T follicular helper cell (primary cell): ENCODE results near the gene APBA2.

Source experiments
- DNase-seq: peaks from one replicate; pipeline ENCODE4 v3.0.0-alpha.2; 2020; ENCODE audit warnings: low read depth

APBA2 gene

DNA sequence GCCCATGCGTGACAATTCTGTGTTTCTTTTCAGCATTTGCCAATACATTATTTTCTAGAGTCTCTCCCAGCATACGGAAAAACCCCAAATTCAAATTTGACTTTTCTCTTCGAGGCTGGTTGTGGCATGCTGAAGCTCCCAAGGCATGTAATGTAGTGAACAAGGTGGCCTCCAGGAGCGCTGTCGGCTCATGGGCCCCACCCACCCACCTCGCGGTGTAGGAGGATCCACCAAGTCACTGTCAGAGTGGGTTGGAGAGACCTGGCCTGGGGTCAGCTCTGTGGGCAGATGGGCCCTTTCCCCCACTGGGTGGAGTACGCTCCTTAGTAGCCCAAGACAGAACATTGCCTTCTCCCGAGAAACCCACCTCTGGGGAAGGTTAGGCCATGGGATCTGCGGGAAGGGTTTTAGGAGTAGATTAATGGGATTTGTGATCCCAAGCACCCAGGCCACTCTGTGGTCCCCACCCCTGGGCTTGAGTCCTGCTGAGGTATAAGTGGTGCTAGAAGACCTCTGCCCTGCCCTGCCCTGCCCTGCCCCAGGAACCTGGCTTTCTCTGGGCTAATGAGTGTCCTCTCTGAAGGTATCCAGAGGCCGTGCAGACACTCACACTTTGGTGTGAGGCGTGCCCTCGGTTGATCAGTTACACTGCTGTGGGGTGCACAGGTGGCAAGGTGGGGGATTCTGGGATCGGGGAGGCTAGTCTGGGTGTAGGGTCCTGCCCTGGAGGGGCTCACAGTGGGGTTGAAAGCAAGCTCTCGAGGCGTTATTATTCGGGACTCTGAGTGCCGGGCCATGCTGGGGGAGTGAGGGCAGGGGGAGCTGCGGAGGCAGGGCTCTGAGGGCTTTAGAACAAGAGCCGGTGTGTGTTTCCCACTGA is 97.9 kb downstream of the APBA2 start:
- no peak for DNase-seq

DNA sequence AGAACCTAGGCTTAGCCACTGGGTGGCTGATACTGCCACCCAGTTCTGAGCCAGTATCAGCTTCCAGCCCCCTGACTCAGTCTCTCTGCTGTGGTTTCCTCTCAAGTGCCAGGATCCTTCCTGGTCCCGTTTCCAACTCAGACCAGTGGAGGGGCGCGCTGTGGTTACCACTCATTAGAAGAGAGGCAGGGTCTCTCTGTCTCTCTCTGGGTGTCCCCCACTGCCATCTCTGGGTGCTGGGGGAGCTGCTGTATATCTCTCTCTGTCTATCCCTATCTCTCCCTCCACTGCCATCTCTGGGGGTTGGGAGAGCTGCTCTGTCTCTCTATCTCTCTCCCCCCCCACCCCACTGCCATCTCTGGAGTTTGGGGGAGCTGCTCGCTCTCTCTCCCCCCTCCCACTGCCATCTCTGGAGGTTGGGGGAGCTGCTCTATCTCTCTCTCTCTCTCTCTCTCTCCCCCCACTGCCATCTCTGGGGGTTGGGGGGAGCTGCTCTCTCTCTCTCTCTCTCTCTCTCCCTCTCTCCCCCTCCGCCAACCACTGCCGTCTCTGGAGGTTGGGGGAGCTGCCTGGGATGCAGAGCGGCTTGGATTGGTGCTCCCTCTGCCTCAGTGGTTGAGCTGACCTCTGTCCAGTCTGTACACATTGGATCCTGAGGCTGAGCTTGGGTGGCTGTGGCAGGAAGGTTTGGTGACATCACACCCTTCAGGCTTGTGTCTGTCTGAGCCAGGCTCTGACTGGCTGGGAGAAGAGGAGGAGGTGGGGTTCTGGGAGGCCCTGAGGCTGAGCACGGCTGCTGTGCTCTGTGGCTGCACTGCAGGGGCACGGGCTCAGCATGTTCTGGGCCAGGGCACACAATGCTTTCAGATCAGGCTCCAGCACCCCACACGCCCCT is 98.9 kb downstream of the APBA2 start:
- DNase-seq = no peak

DNA sequence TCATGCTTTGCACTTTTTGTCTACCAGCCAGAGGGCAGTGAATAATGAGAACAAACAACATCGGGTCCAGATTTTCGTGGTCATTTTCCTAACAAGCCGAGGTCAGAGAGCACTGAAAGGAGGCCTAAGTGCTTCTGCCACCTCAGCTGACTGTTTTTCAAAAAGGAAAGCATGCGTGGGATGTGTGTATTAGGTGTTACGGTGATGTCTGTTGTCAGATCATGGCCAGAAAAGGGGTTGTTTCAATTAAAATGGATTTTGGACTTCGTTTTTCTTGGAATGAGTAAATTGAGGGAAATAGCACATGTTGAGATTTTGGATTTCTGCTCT is 99.5 kb downstream of the APBA2 start:
- no peak for DNase-seq

DNA sequence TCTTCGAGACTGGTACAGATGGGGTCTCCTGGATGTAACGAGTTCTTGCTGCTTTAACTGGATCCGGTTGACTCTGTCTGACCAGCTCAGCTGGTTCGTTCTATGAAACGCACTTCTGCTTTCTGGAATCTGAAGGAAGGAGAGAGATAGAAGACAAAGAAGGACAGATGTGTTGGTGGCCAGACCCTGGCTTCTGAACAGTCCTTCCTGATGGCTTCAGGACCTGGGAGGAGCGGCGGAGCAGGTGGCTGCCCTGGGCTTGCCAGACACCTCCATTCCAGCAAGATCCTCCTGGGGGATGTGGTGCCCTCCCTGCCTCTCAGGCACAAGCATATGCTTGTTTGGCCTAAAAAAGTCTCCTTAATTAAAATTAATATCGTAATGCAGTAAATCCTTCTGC is 99.9 kb downstream of the APBA2 start:
- DNase-seq = no peak

DNA sequence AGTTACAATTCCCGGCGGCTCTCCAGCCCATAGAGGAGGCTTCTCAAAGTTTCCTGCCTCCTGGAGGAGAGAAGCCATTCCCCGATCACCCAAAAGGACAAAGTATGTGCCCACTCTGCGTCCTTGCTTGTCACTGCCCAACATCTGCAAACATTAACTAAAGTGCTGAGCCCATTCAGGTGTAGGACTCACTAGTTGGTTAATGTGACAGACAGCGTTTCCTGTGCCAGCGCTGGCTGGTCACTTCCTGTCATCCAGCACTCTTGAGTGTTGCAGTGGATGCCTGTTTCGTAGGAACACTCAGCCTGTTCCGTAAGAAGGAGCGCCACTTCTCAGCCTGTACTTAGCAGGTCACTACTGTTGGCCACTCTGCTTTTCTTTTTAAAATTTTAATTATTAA is 100.3 kb downstream of the APBA2 start:
- no peak for DNase-seq

DNA sequence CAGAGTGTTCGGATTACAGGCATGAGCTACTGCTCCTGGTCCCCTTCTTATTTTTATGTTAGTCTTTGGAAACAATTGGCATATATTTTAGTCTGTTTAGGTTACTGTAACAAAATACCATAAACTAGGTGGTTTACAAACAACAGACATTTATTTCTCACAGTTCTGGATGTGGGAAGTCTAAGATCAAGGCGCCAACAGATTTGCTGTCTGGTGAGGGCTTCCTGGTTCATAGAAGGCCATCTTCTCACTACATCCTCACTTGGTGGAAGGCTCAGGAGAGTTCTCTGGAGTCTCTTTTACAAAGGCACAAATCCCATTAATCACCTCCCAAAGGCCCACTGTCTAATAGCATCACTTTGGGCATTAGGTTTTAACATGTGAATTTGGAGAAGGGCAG is 101.0 kb downstream of the APBA2 start:
- DNase-seq = no peak

DNA sequence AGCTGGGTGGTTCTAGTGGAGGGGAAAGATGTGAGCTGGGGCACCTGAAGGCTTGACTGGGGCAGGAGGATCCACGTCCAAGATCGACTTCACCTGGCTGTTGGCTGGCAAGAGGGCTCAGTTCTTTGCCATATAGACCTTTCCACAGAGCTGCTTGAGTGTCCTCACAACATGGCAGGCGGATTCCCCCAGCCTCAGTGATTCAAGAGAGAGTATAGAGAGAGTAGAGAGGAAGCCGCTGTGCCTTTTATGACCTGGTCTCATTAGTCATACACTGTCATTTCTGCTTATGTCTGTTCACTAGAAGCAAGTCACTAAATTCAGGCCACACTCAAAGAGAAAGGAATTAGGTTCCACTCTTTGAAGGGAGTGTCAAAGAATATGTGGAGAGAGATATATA is 101.6 kb downstream of the APBA2 start:
- DNase-seq = no peak

DNA sequence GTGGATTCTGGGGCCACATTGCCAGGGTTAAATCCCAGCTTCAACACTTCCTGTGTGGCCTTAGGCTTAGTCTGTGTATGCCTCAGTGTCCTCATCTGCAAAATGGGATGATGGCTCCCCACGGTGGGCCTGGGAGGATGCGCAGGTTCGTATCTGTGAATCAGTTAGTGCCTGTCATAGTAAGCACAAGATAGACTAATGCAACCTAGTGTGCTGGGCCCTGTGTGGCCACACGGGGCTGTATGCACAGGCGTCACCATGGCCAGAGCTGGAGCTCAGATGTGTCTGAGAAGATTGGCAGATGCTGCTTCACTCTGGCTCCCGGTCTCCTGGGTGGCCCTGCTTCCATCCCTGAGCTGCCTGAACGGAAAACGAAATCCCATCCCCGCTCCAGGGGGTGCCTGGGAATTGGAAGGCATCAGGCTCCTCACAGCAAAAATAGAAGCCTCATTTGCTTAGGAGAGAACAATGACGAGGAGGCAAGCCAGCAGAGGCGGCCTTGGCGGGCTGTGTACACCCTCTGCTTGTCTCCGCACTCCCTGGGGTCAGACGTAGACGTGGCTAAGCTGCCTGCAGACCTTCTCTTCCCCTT is 103.6 kb downstream of the APBA2 start:
- DNase-seq = no peak

DNA sequence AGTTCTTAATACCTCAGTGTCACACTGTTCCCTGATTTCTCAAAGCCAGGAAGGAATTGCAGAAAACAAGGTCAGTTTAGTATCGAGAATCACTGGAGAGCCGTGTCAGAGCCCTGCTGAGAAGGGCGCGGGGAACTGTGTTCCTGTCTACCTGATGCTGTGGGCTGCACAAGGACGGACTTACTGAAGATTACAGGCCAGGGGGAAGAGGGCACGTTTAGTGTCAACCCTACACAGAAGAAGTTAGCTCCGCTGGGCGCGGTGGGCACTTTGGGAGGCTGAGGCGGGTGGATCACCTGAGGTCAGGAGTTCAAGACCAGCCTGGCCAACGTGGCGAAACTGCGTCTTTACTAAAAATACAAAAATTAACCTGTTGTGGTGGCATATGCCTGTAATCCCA is 104.1 kb downstream of the APBA2 start:
- no peak for DNase-seq

DNA sequence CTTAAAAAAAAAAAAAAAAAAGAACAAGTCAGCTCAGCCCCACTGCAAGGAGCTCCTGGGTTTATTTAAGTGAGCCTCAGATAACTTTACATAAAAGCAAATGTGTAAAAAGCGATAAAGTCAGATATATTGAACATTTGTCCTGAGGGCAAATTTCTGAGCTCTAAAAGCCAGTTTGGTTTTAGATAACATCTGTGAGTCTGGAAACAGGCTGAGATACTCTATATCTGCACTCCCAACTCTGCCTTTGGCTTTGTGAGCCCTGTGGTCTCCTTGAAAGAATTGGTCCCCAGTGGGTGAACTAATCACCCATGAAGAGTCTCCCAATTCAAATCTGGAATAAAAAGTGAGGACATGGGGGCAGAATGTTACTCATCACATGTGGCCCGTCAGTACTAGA is 104.6 kb downstream of the APBA2 start:
- DNase-seq = no peak

DNA sequence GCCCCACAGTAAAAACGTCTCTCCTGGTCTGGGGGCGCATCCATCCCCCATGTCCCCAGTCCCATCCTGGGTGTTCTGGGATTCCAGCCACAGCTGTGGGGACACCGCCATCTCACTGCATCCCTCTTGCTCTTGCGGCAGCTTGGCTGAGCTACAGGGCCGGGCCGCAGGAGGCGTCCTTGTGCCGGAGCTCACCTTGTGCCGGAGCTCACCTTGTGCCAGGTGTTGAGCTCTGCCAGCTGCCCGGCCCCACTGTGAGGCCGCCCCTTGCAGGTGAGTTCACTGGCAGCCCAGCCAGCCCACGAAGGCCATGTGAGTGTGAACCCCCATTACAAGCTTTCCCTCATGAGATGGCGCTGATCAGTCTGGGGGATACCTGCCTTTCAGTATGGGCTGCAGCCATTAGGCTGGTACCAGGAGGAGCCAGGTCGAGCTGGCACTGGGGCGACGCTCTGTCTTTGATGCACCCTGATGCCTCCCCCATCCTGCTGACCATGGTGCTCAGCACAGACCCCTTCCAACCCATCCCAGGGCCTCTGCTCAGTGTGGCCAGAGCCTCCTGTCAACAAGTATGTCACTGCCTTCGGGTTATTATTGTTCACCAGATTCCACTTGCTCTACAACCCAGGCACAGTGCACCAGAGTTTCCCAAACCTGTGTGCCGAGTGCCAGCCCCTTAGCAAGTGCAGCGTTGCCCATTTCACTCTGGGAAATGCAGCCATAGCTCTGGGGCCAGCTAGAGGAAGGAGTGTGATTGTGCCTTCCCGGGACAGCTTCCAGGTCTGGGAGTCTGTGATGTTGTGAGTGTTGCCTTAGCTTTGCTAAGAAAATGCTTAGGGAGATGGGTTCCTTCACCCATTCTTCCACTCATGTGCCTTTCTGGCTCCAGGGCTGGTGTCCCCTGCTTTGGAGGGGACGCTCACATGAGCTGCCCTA is 105.7 kb downstream of the APBA2 start:
- DNase-seq = no peak

DNA sequence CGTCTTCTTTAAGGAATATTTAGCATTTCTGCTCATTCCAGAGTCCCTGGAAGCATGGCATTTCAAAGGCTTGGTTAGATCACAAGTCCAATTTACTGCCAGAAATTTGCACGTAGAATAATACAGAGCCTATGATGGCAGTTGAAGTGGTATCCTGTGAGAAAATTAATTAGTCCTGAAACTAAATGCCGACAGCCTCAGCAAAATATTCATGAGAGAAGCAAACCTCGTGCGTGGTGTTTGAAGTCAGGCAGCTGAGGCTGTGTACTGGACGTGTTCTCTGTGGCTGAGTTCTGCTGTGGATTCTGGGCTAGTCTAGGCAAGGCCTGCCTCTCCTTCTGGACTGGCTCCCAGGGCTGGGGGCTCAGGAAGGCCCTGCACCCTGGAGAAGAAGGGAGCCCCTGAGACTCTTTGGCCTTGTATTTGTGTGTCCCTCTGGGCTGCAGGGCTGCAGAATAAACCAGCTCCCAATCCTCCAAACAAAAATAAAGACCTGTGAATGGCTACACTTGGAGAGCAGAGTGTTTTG is 106.6 kb downstream of the APBA2 start:
- DNase-seq = no peak

DNA sequence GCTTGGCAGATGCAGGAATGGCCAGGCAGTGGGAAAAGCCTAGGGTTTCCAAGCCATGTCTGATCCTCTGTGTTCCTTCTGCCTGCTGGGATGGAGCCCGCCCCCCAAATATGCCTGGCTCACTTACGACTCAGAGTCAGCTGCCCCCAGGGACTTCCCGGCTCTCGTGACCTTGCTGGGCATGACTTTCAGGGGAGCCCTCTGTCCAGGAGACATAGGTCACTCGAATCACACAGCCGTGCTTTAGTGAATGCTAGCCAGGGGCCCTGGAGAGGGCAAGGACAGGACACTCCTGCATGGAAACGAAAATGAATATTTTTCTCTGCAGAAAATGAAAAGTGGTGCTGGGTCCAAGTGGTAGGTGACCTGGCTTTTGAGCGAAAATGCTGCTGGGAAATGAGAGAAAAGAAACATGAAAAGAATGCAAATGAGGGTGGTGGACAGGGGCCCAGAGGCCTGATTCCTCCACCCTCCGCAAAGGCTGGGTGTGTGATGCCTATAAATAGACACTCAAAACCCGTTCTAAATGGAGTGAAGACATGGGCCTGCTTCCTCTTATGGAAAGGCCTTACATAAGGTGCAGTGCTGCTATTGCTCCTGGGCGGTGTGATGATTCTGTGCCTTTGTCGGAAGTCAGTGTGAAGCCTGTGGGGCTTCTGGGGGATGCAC is 107.4 kb downstream of the APBA2 start:
- DNase-seq = no peak

DNA sequence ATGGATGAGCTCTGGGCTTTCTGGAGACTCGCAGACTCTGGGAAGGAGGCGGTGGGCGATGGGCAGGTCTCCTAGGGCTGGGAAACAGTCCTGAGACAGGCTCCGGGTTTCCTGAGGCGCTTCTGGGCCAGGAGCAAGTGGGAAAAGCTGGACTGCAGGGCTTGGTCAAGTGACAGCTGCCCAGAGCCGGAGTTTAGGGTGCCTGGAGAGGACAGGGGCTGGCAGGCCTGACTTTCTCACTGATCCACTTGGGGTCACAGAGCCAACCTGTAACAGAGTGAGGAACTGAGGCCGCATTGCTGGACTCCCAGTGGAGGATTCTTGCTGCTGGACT is 107.9 kb downstream of the APBA2 start:
- no peak for DNase-seq

DNA sequence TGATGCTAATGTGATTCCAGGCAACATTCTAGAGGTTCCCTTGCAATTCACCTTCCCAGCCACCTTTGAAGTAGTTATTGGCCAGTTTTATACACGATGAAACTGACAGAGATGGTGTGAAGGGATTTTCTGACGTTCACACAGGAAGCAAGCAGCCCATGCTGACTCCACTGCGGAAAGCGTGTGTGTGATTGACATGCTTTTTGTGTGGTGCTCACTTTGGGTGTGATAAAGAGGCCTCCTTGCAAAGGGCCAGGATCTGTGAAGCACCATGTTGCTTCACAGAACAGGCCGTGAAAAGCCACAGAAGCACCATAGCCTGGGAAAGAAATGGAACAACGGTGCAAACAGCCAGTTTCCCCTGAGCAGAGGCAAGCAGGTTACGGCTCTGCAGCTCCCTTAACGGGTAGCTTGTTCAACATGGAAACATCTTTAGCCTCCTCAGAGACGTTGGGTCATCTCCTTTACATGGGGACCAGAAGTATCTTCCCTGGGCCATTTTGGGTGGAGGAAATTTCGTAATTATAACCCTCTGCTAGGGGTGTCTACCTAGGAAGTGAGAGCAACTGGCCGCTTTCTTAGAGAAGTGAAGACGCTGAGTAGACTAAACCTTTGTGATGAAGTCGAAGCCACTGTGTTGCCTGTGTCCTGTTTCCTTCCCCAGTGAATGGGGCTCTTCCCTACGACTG is 108.5 kb downstream of the APBA2 start:
- DNase-seq = no peak

DNA sequence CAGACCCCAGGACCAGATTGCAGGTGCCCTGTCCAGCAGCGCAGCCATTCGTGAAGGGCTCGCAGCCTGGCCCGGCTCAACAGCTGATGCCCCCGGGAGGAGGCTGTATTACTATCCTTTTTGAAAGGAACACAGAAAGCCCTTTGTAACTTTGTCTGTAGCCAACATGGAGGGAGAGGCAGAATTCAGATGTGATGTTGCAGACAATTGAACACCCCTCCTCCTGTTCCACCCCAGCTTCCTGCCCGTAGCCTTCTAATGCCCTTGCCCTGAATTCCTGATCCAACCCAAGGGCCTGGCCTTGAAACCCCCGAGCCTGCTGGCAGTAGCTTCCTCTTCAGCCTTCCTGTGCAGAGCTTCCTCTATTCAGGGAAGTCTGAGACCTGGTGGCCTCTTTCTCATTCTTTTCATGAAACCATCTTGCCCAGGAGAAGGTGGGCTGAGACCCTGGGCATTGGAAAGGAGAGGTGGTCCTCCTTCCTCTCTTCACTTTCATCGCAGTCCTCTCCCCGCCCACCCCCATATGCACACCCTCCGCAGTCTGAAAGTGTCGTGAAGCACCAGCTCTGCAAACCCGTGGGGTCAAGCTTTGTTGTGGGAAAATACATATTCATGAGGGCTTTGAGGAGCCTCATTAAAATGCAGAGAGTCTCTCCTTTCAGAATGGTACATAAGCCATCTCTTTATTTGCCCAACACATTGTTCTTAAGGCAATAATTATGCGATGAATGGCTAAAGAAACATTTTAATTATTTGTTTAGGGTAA is 109.2 kb downstream of the APBA2 start:
- DNase-seq = no peak

DNA sequence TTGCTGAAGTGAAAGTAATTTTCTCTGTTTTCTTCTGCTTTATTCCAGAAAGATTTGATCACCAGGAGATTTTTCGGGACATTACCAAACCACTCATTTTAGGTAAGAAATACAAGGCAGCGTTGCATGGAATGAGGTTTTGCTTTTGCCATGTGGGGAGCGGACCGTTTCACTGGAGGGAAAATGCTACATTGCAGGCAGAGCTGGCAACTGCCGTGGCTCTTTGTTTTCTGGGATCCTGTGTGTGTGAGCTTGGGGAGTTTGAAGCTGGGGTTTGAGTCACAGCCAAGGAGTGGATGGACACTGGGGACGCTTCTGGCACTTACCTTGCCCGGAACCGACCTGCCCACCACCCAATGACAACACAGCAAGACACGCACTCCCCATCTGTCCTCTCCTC is 109.9 kb downstream of the APBA2 start:
- no peak for DNase-seq

DNA sequence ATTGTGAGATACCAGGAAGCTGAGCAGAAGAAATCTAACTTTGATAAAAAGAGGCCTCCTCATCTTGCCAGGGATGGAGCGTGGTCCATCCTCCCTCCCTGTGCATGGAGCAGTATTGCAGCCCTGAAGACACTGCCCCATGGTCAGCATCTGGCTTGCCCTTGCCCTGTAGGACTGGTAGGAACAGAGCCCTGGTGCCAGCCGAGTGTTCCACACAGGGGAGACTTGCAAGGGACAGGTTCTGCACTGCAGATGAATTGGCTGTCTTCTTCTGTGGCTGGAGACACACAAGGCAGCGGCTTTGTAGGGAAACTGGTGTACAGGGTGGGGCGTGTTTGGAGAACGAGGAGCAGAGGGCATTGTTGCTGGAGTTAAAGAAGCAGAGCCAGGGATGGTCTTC is 110.5 kb downstream of the APBA2 start:
- no peak for DNase-seq

DNA sequence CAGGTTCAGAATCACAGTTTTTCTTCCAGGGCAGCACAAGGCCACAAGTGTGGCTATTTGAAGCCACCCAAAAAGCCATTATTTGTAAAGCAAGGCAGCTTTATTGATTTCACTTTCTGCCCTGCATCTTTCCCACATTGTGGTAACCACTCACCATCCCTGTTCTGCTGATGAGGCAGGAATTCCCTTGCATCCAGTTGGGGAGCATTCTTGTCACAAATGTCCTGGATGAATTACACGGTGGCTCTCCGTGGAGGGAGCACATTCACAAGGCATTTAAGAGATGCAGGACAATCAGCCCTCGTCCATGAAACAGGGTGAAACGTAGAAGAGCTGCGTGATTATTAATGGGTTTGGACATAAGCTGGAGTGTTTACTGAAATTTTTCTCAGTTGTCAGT is 111.2 kb downstream of the APBA2 start:
- DNase-seq = no peak

DNA sequence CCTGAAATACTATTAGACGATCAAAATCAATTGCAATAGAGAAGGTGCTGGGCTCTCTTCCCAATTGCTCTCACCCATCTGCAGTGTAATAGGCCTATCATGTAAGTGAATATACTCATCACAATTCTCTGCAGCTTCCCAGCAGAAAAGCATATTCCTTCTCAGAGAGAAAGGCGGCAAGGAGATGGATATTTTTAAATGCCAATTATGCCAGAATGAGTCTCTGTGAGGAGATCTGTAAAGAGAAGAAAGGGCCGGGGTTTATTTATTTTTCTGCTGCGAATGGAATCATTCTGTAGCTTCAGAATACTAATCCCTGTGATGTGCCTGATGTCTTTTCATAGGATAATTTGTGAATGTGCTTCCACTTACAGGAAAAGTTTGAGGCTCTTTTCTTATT is 112.0 kb downstream of the APBA2 start:
- no peak for DNase-seq
